LNCAP (cell line): ENCODE data around the gene FRMPD1.
A peak's percentile ranks its signal among the peaks of the same experiment; 100 is the strongest.

ENCODE experiments used
- TF ChIP-seq, protein P1 (sequence below): fragments of 450-650 bp; IDR thresholded peaks from 2 replicates; pipeline ENCODE4 v1.5.1; 2017; ENCODE audit warnings: mild to moderate bottlenecking

The FRMPD1 gene

DNA sequence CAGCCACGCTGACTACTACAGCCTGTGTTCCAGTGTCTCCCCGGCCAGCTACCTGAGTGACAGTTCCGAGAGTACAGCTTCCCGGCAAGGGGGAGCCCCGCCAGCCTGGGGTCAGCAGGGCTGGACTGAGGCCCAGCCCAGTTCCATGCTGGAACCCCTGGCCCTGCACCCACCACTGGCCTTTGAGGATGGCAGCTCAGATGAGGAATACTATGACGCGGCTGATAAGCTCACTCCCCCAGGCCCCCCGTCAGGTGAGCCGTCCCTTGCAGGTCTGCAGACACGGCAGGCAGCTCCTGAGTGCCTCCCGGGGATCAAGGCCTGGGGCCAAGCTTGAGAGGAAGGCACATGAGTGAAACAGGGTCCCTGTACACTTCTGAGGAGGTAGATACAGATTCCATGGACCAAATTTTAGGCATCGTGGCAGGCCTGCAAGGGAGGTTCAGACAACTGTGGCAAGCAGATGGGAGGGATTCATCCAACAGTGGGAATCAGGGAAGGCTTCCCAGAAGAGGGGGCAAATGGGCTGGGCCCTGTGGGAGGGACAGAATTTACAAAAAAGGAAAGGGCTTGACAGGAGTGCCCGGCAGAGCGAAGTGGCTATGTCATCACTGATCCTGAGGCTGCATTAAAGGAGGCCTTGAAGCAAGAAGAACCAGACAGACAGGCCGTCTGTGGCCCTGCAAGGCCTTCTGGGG lies 90.0 kb downstream of the FRMPD1 start:
- TF ChIP-seq, protein P1, sequence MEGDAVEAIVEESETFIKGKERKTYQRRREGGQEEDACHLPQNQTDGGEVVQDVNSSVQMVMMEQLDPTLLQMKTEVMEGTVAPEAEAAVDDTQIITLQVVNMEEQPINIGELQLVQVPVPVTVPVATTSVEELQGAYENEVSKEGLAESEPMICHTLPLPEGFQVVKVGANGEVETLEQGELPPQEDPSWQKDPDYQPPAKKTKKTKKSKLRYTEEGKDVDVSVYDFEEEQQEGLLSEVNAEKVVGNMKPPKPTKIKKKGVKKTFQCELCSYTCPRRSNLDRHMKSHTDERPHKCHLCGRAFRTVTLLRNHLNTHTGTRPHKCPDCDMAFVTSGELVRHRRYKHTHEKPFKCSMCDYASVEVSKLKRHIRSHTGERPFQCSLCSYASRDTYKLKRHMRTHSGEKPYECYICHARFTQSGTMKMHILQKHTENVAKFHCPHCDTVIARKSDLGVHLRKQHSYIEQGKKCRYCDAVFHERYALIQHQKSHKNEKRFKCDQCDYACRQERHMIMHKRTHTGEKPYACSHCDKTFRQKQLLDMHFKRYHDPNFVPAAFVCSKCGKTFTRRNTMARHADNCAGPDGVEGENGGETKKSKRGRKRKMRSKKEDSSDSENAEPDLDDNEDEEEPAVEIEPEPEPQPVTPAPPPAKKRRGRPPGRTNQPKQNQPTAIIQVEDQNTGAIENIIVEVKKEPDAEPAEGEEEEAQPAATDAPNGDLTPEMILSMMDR = no peak

GRCh38 chr9:37745970-37746369 lies 95.2 kb downstream of the FRMPD1 start:
- TF ChIP-seq, protein P1 = no peak

GRCh38 chr9:37746448-37747270 lies 95.9 kb downstream of the FRMPD1 start:
- TF ChIP-seq, protein P1 = no peak

- TF ChIP-seq, protein P1 = peak; percentile 96
Measured at GRCh38 chr9:37747271-37747753, 96.6 kb downstream of the FRMPD1 start.

DNA sequence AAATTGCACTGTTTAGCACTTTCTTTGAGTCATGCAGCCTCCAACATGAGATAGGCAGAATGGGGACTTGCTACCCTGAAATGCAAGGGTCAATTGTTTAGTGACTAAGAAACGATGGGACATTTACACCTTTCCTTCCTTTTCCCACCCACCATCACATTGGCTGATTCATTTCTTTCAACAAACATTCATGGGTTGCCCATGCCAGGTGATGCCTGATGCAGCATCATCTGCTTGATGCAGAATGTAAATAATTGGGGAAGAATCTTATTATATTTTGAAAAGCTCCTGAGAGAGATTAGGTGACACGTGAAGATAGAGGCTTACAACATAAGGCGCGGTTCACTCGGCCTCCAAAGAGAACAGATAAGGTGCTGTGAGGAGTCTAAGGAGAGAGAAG lies 98.4 kb downstream of the FRMPD1 start:
- TF ChIP-seq, protein P1 = no peak

- TF ChIP-seq, protein P1 = no peak
Measured at GRCh38 chr9:37751186-37751585, 100.4 kb downstream of the FRMPD1 start.

GRCh38 chr9:37752642-37753488 lies 102.1 kb downstream of the FRMPD1 start:
- TF ChIP-seq, protein P1 = no peak
